Neural progenitor cell (in vitro differentiated cells): Measurements from ENCODE around the gene SH2D2A. TPM values are rescaled to one million over a fixed set of nuclear protein-coding genes. Genes with fewer than 3 reads are reported as not detected.

Experiments
- DNase-seq: peaks from one replicate; pipeline ENCODE4 v3.0.0-alpha.2; 2016; ENCODE audit warnings: low spot score
- H2AFZ ChIP-seq: fragments of 200-600 bp; sonication (generic); replicated peaks from 2 replicates; pipeline ENCODE4 v1.6.1; 2016; ENCODE audit warnings: antibody characterized with exemption
- H3F3A ChIP-seq: fragments of 200-600 bp; sonication (generic); 2 replicates; pipeline ENCODE4 v1.6.1; 2016; ENCODE audit warnings: antibody characterized with exemption, low read depth
- H3K27ac ChIP-seq: fragments of 200-600 bp; sonication (generic); 2 replicates; pipeline ENCODE4 v1.5.1; 2016; ENCODE audit warnings: mild to moderate bottlenecking
- H3K27me3 ChIP-seq: fragments of 200-600 bp; sonication (generic); 2 replicates; pipeline ENCODE4 v1.6.1; 2016; ENCODE audit warnings: mild to moderate bottlenecking, moderate library complexity
- H3K36me3 ChIP-seq: fragments of 200-600 bp; sonication (generic); 2 replicates; pipeline ENCODE4 v1.5.1; 2016
- H3K4me1 ChIP-seq: fragments of 200-600 bp; sonication (generic); 2 replicates; pipeline ENCODE4 v1.6.1; 2016; ENCODE audit warnings: mixed run types
- H3K4me2 ChIP-seq: fragments of 200-600 bp; sonication (generic); 2 replicates; pipeline ENCODE4 v1.6.1; 2016
- H3K4me3 ChIP-seq: fragments of 200-600 bp; sonication (generic); 2 replicates; pipeline ENCODE4 v1.5.1; 2016
- H3K79me2 ChIP-seq: fragments of 200-600 bp; sonication (generic); 2 replicates; pipeline ENCODE4 v1.6.1; 2016; ENCODE audit warnings: low read depth
- H3K9ac ChIP-seq: fragments of 200-600 bp; sonication (generic); 2 replicates; pipeline ENCODE4 v1.6.1; 2016
- H3K9me3 ChIP-seq: fragments of 200-600 bp; sonication (generic); 2 replicates; pipeline ENCODE4 v1.5.1; 2016; ENCODE audit warnings: low read depth
- H4K20me1 ChIP-seq: fragments of 200-600 bp; sonication (generic); 2 replicates; pipeline ENCODE4 v1.6.1; 2016; ENCODE audit warnings: low read depth
- H3K27ac Mint-ChIP-seq: 3 replicates; pipeline ENCODE4 v1.8.0; 2021; ENCODE audit warnings: mixed read lengths
- H3K27me3 Mint-ChIP-seq: 2 replicates; pipeline ENCODE4 v1.8.0; 2022; ENCODE audit warnings: low read depth, mild to moderate bottlenecking, inconsistent platforms, moderate library complexity, mixed read lengths; ENCODE audit not compliant: insufficient read depth
- H3K36me3 Mint-ChIP-seq: 3 replicates; pipeline ENCODE4 v1.8.0; 2021; ENCODE audit warnings: mixed read lengths
- H3K4me1 Mint-ChIP-seq: 3 replicates; pipeline ENCODE4 v1.8.0; 2021; ENCODE audit warnings: mixed read lengths
- H3K4me3 Mint-ChIP-seq: 3 replicates; pipeline ENCODE4 v1.8.0; 2021; ENCODE audit warnings: mild to moderate bottlenecking, moderate library complexity, mixed read lengths
- H3K9me3 Mint-ChIP-seq: 3 replicates; pipeline ENCODE4 v1.8.0; 2020; ENCODE audit warnings: mixed read lengths
- CTCF ChIP-seq: fragments of 200-600 bp; sonication (generic); IDR thresholded peaks from 2 replicates; pipeline ENCODE4 v1.5.1; 2017; ENCODE audit warnings: antibody characterized with exemption, mild to moderate bottlenecking
- EZH2 ChIP-seq: fragments of 200-600 bp; sonication (generic); IDR thresholded peaks from 2 replicates; pipeline ENCODE4 v1.6.1; 2017; ENCODE audit warnings: antibody characterized with exemption, mild to moderate bottlenecking, moderate library complexity
- EZH2phosphoT487 ChIP-seq: fragments of 200-600 bp; sonication (generic); IDR thresholded peaks from 2 replicates; pipeline ENCODE4 v1.6.1; 2017; ENCODE audit warnings: antibody characterized with exemption
- total RNA-seq: library from RNA; depleted of rRNA; stranded (reverse); fragments of >200 nt; gene quantifications from 2 replicates; pipeline ENCODE4 v1.2.3, GENCODE V29; 2015; ENCODE audit warnings: low replicate concordance

SH2D2A gene
- total RNA-seq, 1 donor from 2014 or later: not detected

GRCh38 chr1:156806512-156807440 lies 9.9 kb downstream of the SH2D2A start:
- Histone ChIP-seq H2AFZ (no peak overlapping the region), H3K4me2 (no peak overlapping the region), H3K27me3 (peaks cover 8% of the 10 kb centered on the region), H3K79me2 (no peaks in the 10 kb centered on the region), H3K27ac (no peak overlapping the region), H3K36me3 (no peaks in the 10 kb centered on the region), H4K20me1 (no peaks in the 10 kb centered on the region), H3K4me3 (no peak overlapping the region), H3F3A (peaks cover 8% of the 10 kb centered on the region), H3K9me3 (no peaks in the 10 kb centered on the region), H3K4me1 (peaks cover 21% of the 10 kb centered on the region), H3K9ac (no peak overlapping the region)
- Mint-ChIP-seq H3K4me1 (peaks cover 41% of the 10 kb centered on the region), H3K9me3 (no peaks in the 10 kb centered on the region), H3K4me3 (no peak overlapping the region), H3K36me3 (peaks cover 2% of the 10 kb centered on the region), H3K27me3 (peaks cover 8% of the 10 kb centered on the region), H3K27ac (no peak overlapping the region)
- TF ChIP-seq EZH2phosphoT487: no peak
- no peak for TF ChIP-seq CTCF
- no peak for TF ChIP-seq EZH2
- DNase-seq: no peak

GRCh38 chr1:156805766-156806511 lies 10.7 kb downstream of the SH2D2A start:
- Histone ChIP-seq H3K9me3 (no peaks in the 10 kb centered on the region), H3K4me1 (peaks cover 21% of the 10 kb centered on the region), H2AFZ (no peak overlapping the region), H3K27me3 (peaks cover under 1% of the 10 kb centered on the region), H3F3A (peaks cover 8% of the 10 kb centered on the region), H3K4me3 (no peak overlapping the region), H3K27ac (no peak overlapping the region), H3K9ac (no peak overlapping the region), H3K36me3 (no peaks in the 10 kb centered on the region), H3K4me2 (no peak overlapping the region), H3K79me2 (no peaks in the 10 kb centered on the region), H4K20me1 (no peaks in the 10 kb centered on the region)
- DNase-seq: no peak
- no peak for TF ChIP-seq EZH2phosphoT487
- TF ChIP-seq EZH2: no peak
- TF ChIP-seq CTCF: no peak
- H3K36me3 Mint-ChIP-seq: peaks cover 10% of the 10 kb centered on the region
- peaks cover 8% of the 10 kb centered on the region for H3K27me3 Mint-ChIP-seq
- H3K9me3 Mint-ChIP-seq: no peaks in the 10 kb centered on the region
- peaks cover 36% of the 10 kb centered on the region for H3K4me1 Mint-ChIP-seq
- no peak overlapping the region for H3K4me3 Mint-ChIP-seq
- peak overlapping the region; percentile 49 for H3K27ac Mint-ChIP-seq

GRCh38 chr1:156804572-156805243 lies 11.9 kb downstream of the SH2D2A start:
- DNase-seq: peak; percentile 62
- Mint-ChIP-seq H3K27me3 (peaks cover 6% of the 10 kb centered on the region), H3K9me3 (no peaks in the 10 kb centered on the region), H3K36me3 (peaks cover 13% of the 10 kb centered on the region), H3K27ac (peak overlapping the region; percentile 53), H3K4me3 (peak overlapping the region; percentile 3), H3K4me1 (peaks cover 34% of the 10 kb centered on the region)
- Histone ChIP-seq H3K9ac (no peak overlapping the region), H2AFZ (no peak overlapping the region), H3K79me2 (no peaks in the 10 kb centered on the region), H3K27me3 (no peaks in the 10 kb centered on the region), H3K27ac (peak overlapping the region; percentile 50), H3K9me3 (no peaks in the 10 kb centered on the region), H3F3A (peaks cover 8% of the 10 kb centered on the region), H3K4me3 (no peak overlapping the region), H3K4me2 (peak overlapping the region; percentile 58), H3K4me1 (peaks cover 21% of the 10 kb centered on the region), H4K20me1 (no peaks in the 10 kb centered on the region), H3K36me3 (no peaks in the 10 kb centered on the region)
- no peak for TF ChIP-seq EZH2
- TF ChIP-seq CTCF: no peak
- TF ChIP-seq EZH2phosphoT487: no peak
